H1 (cell line): ENCODE data around the gene CDPF1. TPM values are rescaled to one million over a fixed set of nuclear protein-coding genes. Genes with fewer than 3 reads are reported as not detected.

Experiments
- CTCF ChIA-PET: fragments of 300-600 bp; sonication (Branson Sonifier 250); formaldehyde crosslinking; loops from one replicate; lab custom pipeline; 2021; ENCODE audit not compliant: partially characterized antibody; lab: Charles Lee
- POLR2A ChIA-PET: fragments of 300-600 bp; sonication (Branson Sonifier 250); formaldehyde crosslinking; loops from one replicate; lab custom pipeline; 2021; ENCODE audit warnings: inconsistent platforms; ENCODE audit not compliant: partially characterized antibody; lab: Charles Lee
- DNase-seq, 2 experiments: peaks; one replicate each; pipeline versions ENCODE4 v3.0.0 to v3.0.0-alpha.2; 2010 to 2022; ENCODE audit warnings: low spot score in 2 of 2, low read depth in 1 of 2, mixed read lengths in 1 of 2
- FAIRE-seq: peaks from 2 replicates; lab custom pipeline; 2011; peaks lifted over from hg19 to GRCh38; lab: Jason Lieb, UNC
- H2AFZ ChIP-seq: 2 replicates; pipeline ENCODE4 v1.8.1; 2012; ENCODE audit warnings: low read length, inconsistent platforms
- H2AK5ac ChIP-seq: 2 replicates; pipeline ENCODE4 v1.6.1; 2013; ENCODE audit warnings: low read depth, low read length
- H2BK120ac ChIP-seq: replicated peaks from 2 replicates; pipeline ENCODE3; 2013; ENCODE audit warnings: low read depth, low read length, inconsistent platforms
- H2BK12ac ChIP-seq: 2 replicates; pipeline ENCODE4 v1.6.1; 2013; ENCODE audit warnings: low read depth, low read length
- H2BK15ac ChIP-seq: 2 replicates; pipeline ENCODE4 v1.6.1; 2013; ENCODE audit warnings: low read length
- H2BK20ac ChIP-seq: 2 replicates; pipeline ENCODE4 v1.6.1; 2013; ENCODE audit warnings: low read length
- H2BK5ac ChIP-seq: 2 replicates; pipeline ENCODE4 v1.6.1; 2013; ENCODE audit warnings: low read depth, low read length
- H3K14ac ChIP-seq: 2 replicates; pipeline ENCODE4 v1.6.1; 2013; ENCODE audit warnings: inconsistent platforms; ENCODE audit not compliant: insufficient read length
- H3K18ac ChIP-seq: 2 replicates; pipeline ENCODE4 v1.6.1; 2013; ENCODE audit warnings: low read length; ENCODE audit errors: extremely low read depth
- H3K23ac ChIP-seq: 2 replicates; pipeline ENCODE4 v1.6.1; 2013; ENCODE audit warnings: inconsistent platforms; ENCODE audit not compliant: insufficient read length
- H3K23me2 ChIP-seq: 2 replicates; pipeline ENCODE4 v1.6.1; 2013; ENCODE audit warnings: low read depth, low read length
- H3K27ac ChIP-seq: 2 replicates; pipeline ENCODE4 v1.6.1; 2011; ENCODE audit warnings: low read depth, low read length, inconsistent platforms
- H3K27me3 ChIP-seq, 4 experiments: replicated peaks in 1 of 4; 1 replicate in 1 of 4; 2 replicates in 3 of 4; pipeline versions ENCODE4 v1.6.1 to v1.8.1; 2011 to 2013; ENCODE audit warnings: low read length in 3 of 4, mild to moderate bottlenecking in 3 of 4, inconsistent platforms in 2 of 4, mixed read lengths in 2 of 4, moderate library complexity in 1 of 4; ENCODE audit not compliant: control insufficient read depth in 3 of 4, insufficient read depth in 3 of 4; ENCODE audit errors: extremely low read depth in 1 of 4
- H3K36me3 ChIP-seq, 4 experiments: 2 replicates each; pipeline versions ENCODE4 v1.6.1 to v1.8.1; 2011 to 2013; ENCODE audit warnings: mild to moderate bottlenecking in 4 of 4, low read length in 3 of 4, moderate library complexity in 2 of 4, control low read depth in 1 of 4, inconsistent platforms in 1 of 4; ENCODE audit not compliant: insufficient read depth in 4 of 4, control insufficient read depth in 2 of 4
- H3K4ac ChIP-seq: replicated peaks from 2 replicates; pipeline ENCODE3; 2013; ENCODE audit warnings: low read length, low read depth, mixed read lengths, inconsistent platforms; ENCODE audit not compliant: insufficient read length
- H3K4me1 ChIP-seq, 4 experiments: replicated peaks in 1 of 4; 1 replicate in 1 of 4; 2 replicates in 3 of 4; pipeline versions ENCODE4 v1.6.1 to v1.8.1; 2011 to 2013; ENCODE audit warnings: low read length in 3 of 4, inconsistent platforms in 2 of 4, mixed read lengths in 1 of 4; ENCODE audit not compliant: insufficient read depth in 4 of 4, control insufficient read depth in 3 of 4
- H3K4me2 ChIP-seq, 2 experiments: 2 replicates each; pipeline versions ENCODE4 v1.6.1 to v1.8.1; 2011 to 2013; ENCODE audit warnings: low read depth in 2 of 2, low read length in 2 of 2, control low read depth in 1 of 2, inconsistent platforms in 1 of 2, mild to moderate bottlenecking in 1 of 2; ENCODE audit not compliant: insufficient read depth in 1 of 2
- H3K4me3 ChIP-seq, 4 experiments: fragments of 200-600, 300-600 bp in 1 of 4; sonication (generic), shearing (Covaris generic), sonication (Bioruptor Twin) in 1 of 4; 2 replicates each; pipeline versions ENCODE4 v1.5.1 to v1.8.1; 2011 to 2016; ENCODE audit warnings: low read length in 4 of 4, low read depth in 3 of 4, control low read depth in 2 of 4, inconsistent platforms in 2 of 4, mild to moderate bottlenecking in 2 of 4, mixed read lengths in 1 of 4, moderate library complexity in 1 of 4; ENCODE audit not compliant: insufficient read depth in 2 of 4; ENCODE audit errors: extremely low read depth in 1 of 4
- H3K56ac ChIP-seq: replicated peaks from 2 replicates; pipeline ENCODE3; 2013; ENCODE audit warnings: low read depth, mild to moderate bottlenecking, mixed read lengths, low read length, inconsistent platforms; ENCODE audit not compliant: insufficient read length
- H3K79me1 ChIP-seq: 2 replicates; pipeline ENCODE4 v1.6.1; 2013; ENCODE audit warnings: low read depth, low read length, control low read depth
- H3K79me2 ChIP-seq, 2 experiments: 2 replicates each; pipeline versions ENCODE4 v1.6.1 to v1.8.1; 2012 to 2013; ENCODE audit warnings: low read length in 2 of 2, mild to moderate bottlenecking in 2 of 2, inconsistent platforms in 1 of 2; ENCODE audit not compliant: insufficient read depth in 2 of 2, control insufficient read depth in 1 of 2
- H3K9ac ChIP-seq, 4 experiments: replicated peaks in 1 of 4; 1 replicate in 1 of 4; 2 replicates in 3 of 4; pipeline versions ENCODE4 v1.6.1 to v1.8.1; 2011 to 2013; ENCODE audit warnings: low read depth in 3 of 4, low read length in 3 of 4, control low read depth in 2 of 4, mild to moderate bottlenecking in 2 of 4, moderate library complexity in 2 of 4, inconsistent platforms in 1 of 4; ENCODE audit errors: extremely low read depth in 1 of 4
- H3K9me3 ChIP-seq, 2 experiments: 2 replicates each; pipeline versions ENCODE4 v1.6.1 to v1.8.1; 2012 to 2013; ENCODE audit warnings: mild to moderate bottlenecking in 2 of 2, moderate library complexity in 2 of 2, control low read depth in 1 of 2, inconsistent platforms in 1 of 2, low read depth in 1 of 2, low read length in 1 of 2, mixed read lengths in 1 of 2; ENCODE audit not compliant: insufficient read depth in 2 of 2
- H4K20me1 ChIP-seq, 2 experiments: replicated peaks in 1 of 2; 2 replicates each; pipeline versions ENCODE3 to v1.8.1; 2011 to 2013; ENCODE audit warnings: inconsistent platforms in 2 of 2, low read length in 2 of 2, mild to moderate bottlenecking in 1 of 2; ENCODE audit not compliant: insufficient read depth in 2 of 2, control insufficient read depth in 1 of 2
- H4K5ac ChIP-seq: 2 replicates; pipeline ENCODE4 v1.6.1; 2013; ENCODE audit warnings: low read length, low read depth, mixed read lengths, inconsistent platforms; ENCODE audit not compliant: insufficient read length
- H4K8ac ChIP-seq: 2 replicates; pipeline ENCODE4 v1.8.0; 2013; ENCODE audit warnings: mild to moderate bottlenecking, moderate library complexity, low read length, inconsistent platforms; ENCODE audit not compliant: insufficient read depth; ENCODE audit errors: extremely low read depth
- H4K91ac ChIP-seq: replicated peaks from 2 replicates; pipeline ENCODE3; 2013; ENCODE audit warnings: low read length, mixed read lengths, inconsistent platforms; ENCODE audit not compliant: insufficient read length
- E2F6 ChIP-seq: IDR thresholded peaks from 2 replicates; pipeline ENCODE4 v1.6.1; 2012; ENCODE audit warnings: inconsistent platforms
- EP300 ChIP-seq, 2 experiments: IDR thresholded peaks; 1 replicate in 1 of 2; 2 replicates in 1 of 2; pipeline ENCODE4 v1.6.1; 2011 to 2012; ENCODE audit warnings: low read depth in 2 of 2, low read length in 2 of 2, mild to moderate bottlenecking in 2 of 2, borderline replicate concordance in 1 of 2, inconsistent platforms in 1 of 2, moderate library complexity in 1 of 2
- EZH2 ChIP-seq: fragments of 200-600 bp; sonication (generic); IDR thresholded peaks from 2 replicates; pipeline ENCODE4 v1.7.1; 2012; ENCODE audit warnings: low read depth, mild to moderate bottlenecking, moderate library complexity, low read length, inconsistent platforms; ENCODE audit not compliant: severe bottlenecking
- FOSL1 ChIP-seq: IDR thresholded peaks from 2 replicates; pipeline ENCODE4 v1.6.1; 2011; ENCODE audit warnings: mild to moderate bottlenecking, low read depth, low read length, moderate library complexity; ENCODE audit not compliant: insufficient read depth
- NRF1 ChIP-seq: IDR thresholded peaks from 2 replicates; pipeline ENCODE4 v1.6.1; 2011; ENCODE audit warnings: mild to moderate bottlenecking, low read depth, low read length, improper control_type of control experiment
- PHF8 ChIP-seq: fragments of 200-600 bp; sonication (generic); conservative IDR thresholded peaks from 2 replicates; pipeline ENCODE4 v1.7.1; 2012; ENCODE audit warnings: low read depth, mild to moderate bottlenecking, inconsistent platforms, low read length, moderate library complexity
- RFX5 ChIP-seq: IDR thresholded peaks from 2 replicates; pipeline ENCODE4 v1.6.1; 2011; ENCODE audit warnings: low read depth, low read length, improper control_type of control experiment, borderline replicate concordance
- RNF2 ChIP-seq: fragments of 200-900, 300-1000 bp; sonication (generic); IDR thresholded peaks from 2 replicates; pipeline ENCODE4 v1.7.1; 2016; ENCODE audit warnings: borderline replicate concordance, low read depth, mild to moderate bottlenecking, antibody characterized with exemption, low read length; ENCODE audit not compliant: poor library complexity, severe bottlenecking; ENCODE audit errors: missing control alignments
- SAP30 ChIP-seq: fragments of 300-600 bp; sonication (generic); IDR thresholded peaks from 2 replicates; pipeline ENCODE4 v1.7.1; 2012; ENCODE audit warnings: low read length, moderate library complexity, mild to moderate bottlenecking, inconsistent platforms; ENCODE audit not compliant: insufficient read depth, insufficient replicate concordance
- SP2 ChIP-seq: IDR thresholded peaks from 2 replicates; pipeline ENCODE4 v1.6.1; 2012; ENCODE audit warnings: mild to moderate bottlenecking, low read length, inconsistent platforms
- SUZ12 ChIP-seq: fragments of 200-600 bp; sonication (generic); IDR thresholded peaks from 2 replicates; pipeline ENCODE4 v1.6.1; 2012; ENCODE audit warnings: mild to moderate bottlenecking, inconsistent platforms, low read length, moderate library complexity, mixed read lengths
- WGBS, 2 experiments: shearing (Covaris generic) in 1 of 2; methylation state at CpG; one replicate each; pipeline versions ENCODE4 v1.1.6 to v1.1.7; 2013 to 2015; ENCODE audit warnings: low lambda C conversion rate in 2 of 2, mixed read lengths in 2 of 2, inconsistent platforms in 1 of 2, low coverage in 1 of 2, missing lambda C conversion rate in 1 of 2; ENCODE audit not compliant: insufficient replicate concordance in 2 of 2, insufficient coverage in 1 of 2, insufficient read length in 1 of 2; ENCODE audit errors: extremely low coverage in 1 of 2, missing lambda C conversion rate in 1 of 2; 5-methylcytosine and 5-hydroxymethylcytosine counted together
- polyA plus RNA-seq, 7 experiments: library from polyadenylated mRNA; depleted of rRNA in 3 of 7; stranded (reverse) in 5 of 7; unstranded in 2 of 7; fragments of >200 nt in 5 of 7; fragments of 200-250 nt in 2 of 7; gene quantifications; 1 replicate in 5 of 7; 2 replicates in 1 of 7; 4 replicates in 1 of 7; pipeline versions ENCODE4 v1.2.1 to v1.2.3, GENCODE V29; 2011 to 2013; ENCODE audit warnings: missing spikeins in 2 of 7, mixed read lengths in 2 of 7
- total RNA-seq: library from RNA; stranded (reverse); fragmentation: NEBNext Ultra II Directional; extraction: Animal tissue kit (Norgen Biotek cat#: 25700); gene quantifications from 2 replicates; pipeline ENCODE4 v1.2.1, GENCODE V29; 2021

The CDPF1 gene
- total and polyA plus RNA-seq, 2 of the 8 experiments (the other 6 are each of a cell fraction or from before 2014, with no cell fraction given) = 9.7 to 13.7 TPM

GRCh38 chr22:46244771-46245170 lies 5.3 kb downstream of the CDPF1 start:
- Histone ChIP-seq H2AFZ (no peak overlapping the region), H3K23ac (no peak overlapping the region), H3K9me3 (no peaks in the 10 kb centered on the region), H3K4me1 (no peaks in the 10 kb centered on the region; a peak in 1 of 7 replicates), H2BK120ac (no peak overlapping the region), H3K27me3 (no peaks in the 10 kb centered on the region; a peak in 1 of 7 replicates), H3K4me2 (no peak overlapping the region), H3K14ac (no peak overlapping the region), H3K23me2 (no peaks in the 10 kb centered on the region; the same call in 1 of the 2 replicates), H2BK15ac (no peak overlapping the region), H4K91ac (no peak overlapping the region), H2BK12ac (no peak overlapping the region), H3K18ac (no peak overlapping the region), H3K4ac (no peak overlapping the region), H4K5ac (no peak overlapping the region), H2BK5ac (no peak overlapping the region), H3K9ac (no peak overlapping the region), H3K56ac (no peak overlapping the region), H3K27ac (no peak overlapping the region), H3K36me3 (peaks cover 0 to 3% (median 0%) of the 10 kb centered on the region in 4 experiments; a peak in 1 of 8 replicates), H3K79me1 (no peaks in the 10 kb centered on the region; the same call in 1 of the 2 replicates), H3K79me2 (no peaks in the 10 kb centered on the region), H4K8ac (no peak overlapping the region), H2AK5ac (no peak overlapping the region), H3K4me3 (no peak overlapping the region), H2BK20ac (no peak overlapping the region), H4K20me1 (no peaks in the 10 kb centered on the region)
- 81% methylated on average over 9 of the region's 9 CpGs; no CpG with 5 or more reads in 1 of the 2 experiments for WGBS, 2 experiments
- POLR2A ChIA-PET = interaction anchor here (0.8 to 1.3 kb wide), 3 partner anchors 11 to 97 kb away, joined by 3 read pairs; no protein-coding TSS in a partner anchor
- CTCF ChIA-PET = interaction anchor here (0.7 to 2.1 kb wide), 6 partner anchors 9 to 250 kb away, joined by 3 to 8 read pairs (median 4); partner anchors contain the start of gene PKDREJ
- DNase-seq (no peak), FAIRE-seq (no peak)
- TF ChIP-seq FOSL1 = no peak
- TF ChIP-seq PHF8 = no peak
- TF ChIP-seq SAP30 = no peak
- TF ChIP-seq EZH2 = no peak
- TF ChIP-seq E2F6 = no peak
- TF ChIP-seq NRF1 = no peak
- no peak for TF ChIP-seq SUZ12
- TF ChIP-seq RFX5 = no peak
- no peak for TF ChIP-seq SP2
- no peak for TF ChIP-seq RNF2
- no peak for TF ChIP-seq EP300 (IDR thresholded peaks at IDR 0.05; ENCODE audit: borderline replicate concordance in 1 of 2, low read depth in 2 of 2, low read length in 2 of 2)
